KMS-11 (cell line): Measurements from ENCODE around the gene KLHL6.

Source experiments
- H2AFZ ChIP-seq: fragments of 200-600 bp; sonication (generic); 2 replicates; pipeline ENCODE4 v1.6.1; 2016; ENCODE audit warnings: antibody characterized with exemption, mixed run types, low read depth
- H3K27ac ChIP-seq: fragments of 200-600 bp; sonication (generic); 2 replicates; pipeline ENCODE4 v1.6.1; 2016; ENCODE audit warnings: mild to moderate bottlenecking, mixed run types
- H3K27me3 ChIP-seq: fragments of 200-600 bp; sonication (generic); 2 replicates; pipeline ENCODE4 v1.6.1; 2017; ENCODE audit warnings: mild to moderate bottlenecking, low read depth, mixed run types, moderate library complexity; ENCODE audit not compliant: insufficient read depth
- H3K36me3 ChIP-seq: fragments of 200-600 bp; sonication (generic); 2 replicates; pipeline ENCODE4 v1.6.1; 2017; ENCODE audit warnings: mild to moderate bottlenecking, mixed run types; ENCODE audit not compliant: insufficient read depth
- H3K4me1 ChIP-seq: fragments of 200-600 bp; sonication (generic); 2 replicates; pipeline ENCODE4 v1.6.1; 2016; ENCODE audit warnings: mild to moderate bottlenecking, low read depth, mixed run types; ENCODE audit not compliant: poor library complexity, severe bottlenecking
- H3K4me2 ChIP-seq: fragments of 200-600 bp; sonication (generic); 2 replicates; pipeline ENCODE4 v1.7.0; 2016; ENCODE audit warnings: mild to moderate bottlenecking, mixed run types
- H3K4me3 ChIP-seq: fragments of 200-600 bp; sonication (generic); IDR thresholded peaks from 2 replicates; pipeline ENCODE4 v1.6.1; 2017; ENCODE audit warnings: low read depth, low read length, mixed read lengths; ENCODE audit not compliant: insufficient read depth
- H3K79me2 ChIP-seq: fragments of 200-600 bp; sonication (generic); 2 replicates; pipeline ENCODE4 v1.6.1; 2016; ENCODE audit warnings: low read depth, mixed run types; ENCODE audit not compliant: insufficient read depth
- H3K9ac ChIP-seq: fragments of 200-600 bp; sonication (generic); 2 replicates; pipeline ENCODE4 v1.6.1; 2016; ENCODE audit warnings: mild to moderate bottlenecking, mixed run types
- H4K20me1 ChIP-seq: fragments of 200-600 bp; sonication (generic); 2 replicates; pipeline ENCODE4 v1.6.1; 2016; ENCODE audit warnings: mild to moderate bottlenecking, mixed run types; ENCODE audit not compliant: insufficient read depth
- CTCF ChIP-seq: fragments of 200-600 bp; sonication (generic); conservative IDR thresholded peaks from 2 replicates; pipeline ENCODE4 v1.6.1; 2017; ENCODE audit warnings: low read depth, mild to moderate bottlenecking, antibody characterized with exemption, low read length, moderate library complexity, mixed read lengths

Gene KLHL6

GRCh38 chr3:183545708-183546107 is 9.8 kb downstream of the KLHL6 start:
- H4K20me1 ChIP-seq, result no peaks in the 10 kb centered on the region
- H3K4me3 ChIP-seq, result no peak overlapping the region
- no peaks in the 10 kb centered on the region for H3K4me1 ChIP-seq
- no peaks in the 10 kb centered on the region for H3K27me3 ChIP-seq
- no peak for TF ChIP-seq CTCF
- H3K79me2 ChIP-seq, result no peaks in the 10 kb centered on the region
- no peaks in the 10 kb centered on the region for H3K36me3 ChIP-seq
- no peak overlapping the region for H3K27ac ChIP-seq
- no peak overlapping the region for H3K4me2 ChIP-seq
- H2AFZ ChIP-seq, result no peak overlapping the region
- no peak overlapping the region for H3K9ac ChIP-seq

DNA sequence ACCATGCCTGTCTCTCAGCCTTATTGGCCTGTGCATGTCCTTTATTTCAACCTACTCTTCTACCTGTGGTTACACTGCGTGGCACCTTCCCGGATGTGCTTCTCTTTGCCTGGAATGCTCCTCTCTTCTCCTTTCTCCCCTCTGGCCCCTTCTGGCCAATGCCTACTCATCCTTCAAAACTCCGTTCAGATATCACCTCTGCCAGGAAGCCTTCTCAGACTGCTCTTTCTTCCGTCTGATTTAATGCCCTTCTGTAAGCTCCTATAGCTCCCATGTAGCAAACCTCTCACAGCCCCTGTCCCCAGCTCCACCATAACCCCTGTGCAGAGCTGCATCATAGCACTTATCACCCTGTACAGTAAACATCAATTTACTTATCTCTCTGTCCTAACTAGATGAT is 13.2 kb downstream of the KLHL6 start:
- no peak for TF ChIP-seq CTCF
- Histone ChIP-seq H3K27me3 (no peaks in the 10 kb centered on the region), H3K9ac (no peak overlapping the region), H3K79me2 (no peaks in the 10 kb centered on the region), H3K27ac (no peak overlapping the region), H3K4me1 (no peaks in the 10 kb centered on the region), H4K20me1 (no peaks in the 10 kb centered on the region), H2AFZ (no peak overlapping the region), H3K4me3 (no peak overlapping the region), H3K36me3 (no peaks in the 10 kb centered on the region), H3K4me2 (no peak overlapping the region)

- no peaks in the 10 kb centered on the region for H3K27me3 ChIP-seq
- no peak for TF ChIP-seq CTCF
- no peaks in the 10 kb centered on the region for H3K79me2 ChIP-seq
- H3K36me3 ChIP-seq, result no peaks in the 10 kb centered on the region
- no peak overlapping the region for H3K4me2 ChIP-seq
- no peak overlapping the region for H3K9ac ChIP-seq
- no peak overlapping the region for H3K4me3 ChIP-seq
- no peak overlapping the region for H2AFZ ChIP-seq
- no peaks in the 10 kb centered on the region for H4K20me1 ChIP-seq
- no peak overlapping the region for H3K27ac ChIP-seq
- H3K4me1 ChIP-seq, result no peaks in the 10 kb centered on the region
Observed at GRCh38 chr3:183541738-183542137, 13.8 kb downstream of the KLHL6 start.

DNA sequence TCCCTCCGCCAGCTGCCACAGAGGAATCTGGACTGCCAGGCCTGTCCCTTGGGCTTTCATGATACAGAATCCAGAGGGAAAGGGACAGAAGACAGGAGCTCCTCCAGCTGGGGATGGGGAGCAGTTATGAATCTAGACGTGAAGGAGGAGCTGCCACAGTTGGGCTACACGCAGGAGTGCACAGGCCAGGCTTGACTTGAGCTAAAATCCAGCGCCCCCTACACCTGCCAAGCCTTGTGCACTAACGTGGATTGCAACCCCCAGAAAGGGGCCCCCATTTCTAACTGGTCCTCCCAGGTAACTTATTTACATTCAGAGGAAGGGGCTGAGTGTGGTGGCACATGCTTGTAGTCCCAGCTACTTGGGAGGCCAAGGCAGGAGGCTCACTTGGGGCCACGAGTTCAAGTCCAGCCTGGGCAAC is 14.3 kb downstream of the KLHL6 start:
- no peak overlapping the region for H3K4me3 ChIP-seq
- no peaks in the 10 kb centered on the region for H3K4me1 ChIP-seq
- H3K79me2 ChIP-seq, result no peaks in the 10 kb centered on the region
- H3K4me2 ChIP-seq, result no peak overlapping the region
- H3K27ac ChIP-seq, result no peak overlapping the region
- H3K27me3 ChIP-seq, result no peaks in the 10 kb centered on the region
- H3K9ac ChIP-seq, result no peak overlapping the region
- no peak for TF ChIP-seq CTCF
- no peaks in the 10 kb centered on the region for H4K20me1 ChIP-seq
- H2AFZ ChIP-seq, result no peak overlapping the region
- H3K36me3 ChIP-seq, result no peaks in the 10 kb centered on the region
